Nephron (organoid): ENCODE data around the gene MRPL22.
"Not testable (repeated sequence)": the region's sequence is repeated elsewhere in the genome, so short reads cannot be mapped to it uniquely, and the experiment has no call there.

Source experiments
- H3K27ac Mint-ChIP-seq, 3 experiments: 2 replicates each; pipeline ENCODE4 v1.8.0; 2020; ENCODE audit warnings: mixed read lengths in 3 of 3, mild to moderate bottlenecking in 2 of 3, moderate library complexity in 1 of 3
- H3K27me3 Mint-ChIP-seq: 2 replicates; pipeline ENCODE4 v1.8.0; 2021; ENCODE audit warnings: low read depth, mild to moderate bottlenecking, moderate library complexity, mixed read lengths
- H3K36me3 Mint-ChIP-seq: 2 replicates; pipeline ENCODE4 v1.8.0; 2020; ENCODE audit warnings: low read depth, mixed read lengths
- H3K4me1 Mint-ChIP-seq: 2 replicates; pipeline ENCODE4 v1.8.0; 2020; ENCODE audit warnings: mixed read lengths
- H3K4me3 Mint-ChIP-seq, 3 experiments: 2 replicates each; pipeline ENCODE4 v1.8.0; 2020; ENCODE audit warnings: mild to moderate bottlenecking in 3 of 3, mixed read lengths in 3 of 3, moderate library complexity in 2 of 3
- H3K9me3 Mint-ChIP-seq: 2 replicates; pipeline ENCODE4 v1.8.0; 2020; ENCODE audit warnings: mixed read lengths
- TF ChIP-seq, protein P1 (sequence below), 3 experiments: fragments of 200-600 bp; sonication (generic); IDR thresholded peaks; one replicate each; pipeline ENCODE4 v1.5.0; 2021; ENCODE audit warnings: antibody characterized with exemption in 3 of 3; ENCODE audit not compliant: unreplicated experiment in 3 of 3

Gene MRPL22

DNA sequence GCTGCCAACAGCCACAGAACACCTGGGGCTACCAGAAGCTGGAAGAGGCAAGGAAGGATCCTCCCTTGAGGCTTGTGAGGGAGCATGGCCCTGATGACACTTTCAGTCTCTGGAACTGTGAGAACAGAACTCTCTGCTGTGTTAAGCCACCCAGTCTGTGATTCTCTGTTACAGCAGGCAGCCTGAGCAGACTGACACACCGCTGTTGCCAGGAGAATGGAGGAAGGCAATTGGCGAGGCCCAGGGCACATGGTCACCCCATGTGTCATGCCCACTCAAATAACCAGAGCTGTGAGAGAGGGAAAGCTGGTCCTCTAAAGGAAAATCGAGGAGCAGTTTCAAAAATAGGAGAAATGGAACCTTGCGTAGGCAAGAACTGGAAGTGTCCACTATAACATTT, 60.6 kb downstream of the MRPL22 start:
- TF ChIP-seq, protein P1, sequence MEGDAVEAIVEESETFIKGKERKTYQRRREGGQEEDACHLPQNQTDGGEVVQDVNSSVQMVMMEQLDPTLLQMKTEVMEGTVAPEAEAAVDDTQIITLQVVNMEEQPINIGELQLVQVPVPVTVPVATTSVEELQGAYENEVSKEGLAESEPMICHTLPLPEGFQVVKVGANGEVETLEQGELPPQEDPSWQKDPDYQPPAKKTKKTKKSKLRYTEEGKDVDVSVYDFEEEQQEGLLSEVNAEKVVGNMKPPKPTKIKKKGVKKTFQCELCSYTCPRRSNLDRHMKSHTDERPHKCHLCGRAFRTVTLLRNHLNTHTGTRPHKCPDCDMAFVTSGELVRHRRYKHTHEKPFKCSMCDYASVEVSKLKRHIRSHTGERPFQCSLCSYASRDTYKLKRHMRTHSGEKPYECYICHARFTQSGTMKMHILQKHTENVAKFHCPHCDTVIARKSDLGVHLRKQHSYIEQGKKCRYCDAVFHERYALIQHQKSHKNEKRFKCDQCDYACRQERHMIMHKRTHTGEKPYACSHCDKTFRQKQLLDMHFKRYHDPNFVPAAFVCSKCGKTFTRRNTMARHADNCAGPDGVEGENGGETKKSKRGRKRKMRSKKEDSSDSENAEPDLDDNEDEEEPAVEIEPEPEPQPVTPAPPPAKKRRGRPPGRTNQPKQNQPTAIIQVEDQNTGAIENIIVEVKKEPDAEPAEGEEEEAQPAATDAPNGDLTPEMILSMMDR (IDR thresholded peaks at IDR 0.05; ENCODE audit: unreplicated experiment in 3 of 3) = no peak
- Mint-ChIP-seq H3K36me3 (no peaks in the 10 kb centered on the region), H3K4me3 (no peak overlapping the region), H3K27ac (no peak overlapping the region), H3K27me3 (peaks cover 36% of the 10 kb centered on the region), H3K4me1 (no peaks in the 10 kb centered on the region), H3K9me3 (peaks cover 6% of the 10 kb centered on the region)

DNA sequence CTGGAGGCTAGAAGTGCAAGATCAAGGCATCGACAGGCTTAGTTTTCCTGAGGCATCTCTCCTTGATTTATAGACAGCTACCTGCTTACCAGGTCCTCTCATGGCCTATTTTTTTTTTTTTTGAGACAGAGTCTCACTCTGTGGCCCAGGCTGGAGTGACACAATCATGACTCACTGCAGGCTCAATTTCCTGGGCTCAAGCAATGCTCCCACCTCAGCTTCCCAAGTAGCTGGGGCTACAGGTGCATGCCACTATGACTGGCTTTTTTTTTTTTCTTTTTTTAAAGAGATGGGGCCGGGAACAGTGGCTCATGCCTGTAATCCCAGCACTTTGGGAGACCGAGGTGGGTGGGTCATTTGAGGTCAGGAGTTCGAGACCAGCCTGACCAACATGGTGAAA, 61.8 kb downstream of the MRPL22 start:
- H3K27ac Mint-ChIP-seq, H3K36me3 Mint-ChIP-seq, H3K9me3 Mint-ChIP-seq, H3K4me3 Mint-ChIP-seq, H3K4me1 Mint-ChIP-seq: not testable (repeated sequence)
- H3K27me3 Mint-ChIP-seq = peaks cover 36% of the 10 kb centered on the region

DNA sequence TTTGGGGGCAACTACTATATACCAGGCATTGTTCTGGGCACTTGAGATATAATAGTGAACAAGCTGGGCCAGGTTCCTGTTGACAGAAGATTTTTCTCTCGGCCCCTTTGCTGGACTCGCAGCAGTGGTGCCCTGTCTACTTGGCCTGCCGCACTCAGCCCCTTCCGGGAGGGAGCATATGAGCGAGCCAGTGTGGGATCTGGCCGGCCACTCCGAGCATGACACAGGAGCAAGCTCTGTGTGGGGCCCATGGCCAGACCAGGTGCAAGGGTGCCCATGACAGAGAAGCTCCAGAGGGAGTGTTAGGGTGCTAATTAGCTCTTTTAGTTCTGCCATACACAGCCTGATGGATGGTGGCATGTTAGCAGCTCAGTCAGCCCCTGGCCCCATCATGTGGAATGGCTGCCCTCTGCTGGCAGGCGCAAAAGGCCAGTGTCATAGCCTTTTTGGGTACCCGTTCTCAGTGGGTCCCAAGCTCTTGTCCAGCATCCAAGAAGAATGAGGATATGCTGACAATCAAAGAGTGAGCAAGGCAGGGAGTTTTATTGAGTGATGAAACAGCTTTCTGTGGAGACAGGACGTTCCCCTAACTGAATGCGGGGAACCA, 63.4 kb downstream of the MRPL22 start:
- no peaks in the 10 kb centered on the region for H3K36me3 Mint-ChIP-seq
- H3K4me3 Mint-ChIP-seq = no peak overlapping the region
- H3K27ac Mint-ChIP-seq = no peak overlapping the region
- H3K4me1 Mint-ChIP-seq = no peaks in the 10 kb centered on the region
- peaks cover 4% of the 10 kb centered on the region for H3K9me3 Mint-ChIP-seq
- peaks cover 27% of the 10 kb centered on the region for H3K27me3 Mint-ChIP-seq
- TF ChIP-seq, protein P1 (IDR thresholded peaks at IDR 0.05; ENCODE audit: unreplicated experiment in 3 of 3) = no peak

DNA sequence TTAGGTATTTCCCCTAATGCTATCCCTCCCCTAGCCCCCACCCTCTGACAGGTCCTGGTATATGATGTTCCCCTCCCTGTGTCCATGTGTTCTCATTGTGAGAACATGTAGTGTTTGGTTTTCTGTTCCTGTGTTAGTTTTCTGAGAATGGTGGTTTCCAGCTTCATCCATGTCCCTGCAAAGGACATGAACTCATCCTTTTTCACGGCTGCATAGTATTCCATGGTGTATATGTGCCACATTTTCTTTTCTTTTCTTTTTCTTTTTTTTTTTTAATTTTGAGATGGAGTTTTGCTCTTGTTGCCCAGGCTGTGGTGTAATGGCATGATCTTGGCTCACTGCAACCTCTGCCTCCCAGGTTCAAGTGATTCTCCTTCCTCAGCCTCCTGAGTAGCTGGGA, 65.4 kb downstream of the MRPL22 start:
- not testable (repeated sequence) for H3K4me1 Mint-ChIP-seq, H3K9me3 Mint-ChIP-seq, H3K27ac Mint-ChIP-seq, H3K36me3 Mint-ChIP-seq, H3K4me3 Mint-ChIP-seq
- H3K27me3 Mint-ChIP-seq = peaks cover 16% of the 10 kb centered on the region

DNA sequence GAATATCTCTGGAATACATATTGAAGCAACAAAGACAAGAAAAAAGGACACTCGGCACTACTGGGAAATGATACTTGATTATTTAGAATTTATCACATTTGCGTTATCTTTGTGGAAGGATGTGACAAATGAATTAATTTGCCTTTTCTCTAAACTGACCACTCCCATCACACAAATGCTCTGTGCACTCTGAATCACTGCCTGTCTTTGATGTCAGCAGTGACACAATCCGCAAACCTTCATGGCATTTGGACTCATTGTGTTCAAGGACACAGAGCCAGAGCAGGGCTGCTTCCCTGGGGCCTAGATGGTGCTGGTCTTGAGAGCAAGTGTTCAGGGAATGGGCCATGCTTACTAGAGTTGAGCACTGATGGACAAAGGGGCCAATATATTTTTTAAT, 67.8 kb downstream of the MRPL22 start:
- no peak overlapping the region for H3K4me3 Mint-ChIP-seq
- no peaks in the 10 kb centered on the region for H3K36me3 Mint-ChIP-seq

DNA sequence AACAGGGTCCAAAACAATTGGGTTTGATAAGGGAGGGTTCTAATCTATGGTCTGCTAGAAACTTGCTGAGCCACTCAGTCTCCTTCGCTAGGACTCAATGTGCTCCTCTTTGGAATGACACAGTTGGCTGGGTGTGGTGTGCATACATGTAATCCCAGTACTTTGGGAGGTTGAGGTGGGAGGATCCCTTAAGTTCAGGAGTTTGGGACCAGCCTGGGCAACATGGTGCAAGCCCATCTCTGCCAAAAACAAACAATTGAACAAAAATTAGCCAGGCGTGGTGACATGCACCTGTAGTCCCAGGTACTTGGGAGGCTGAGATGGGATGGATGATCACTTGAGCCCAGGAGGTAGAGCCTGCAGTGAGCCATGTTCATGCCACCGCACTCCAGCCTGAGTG, 70.0 kb downstream of the MRPL22 start:
- TF ChIP-seq, protein P1 (IDR thresholded peaks at IDR 0.05; ENCODE audit: unreplicated experiment in 3 of 3) = no peak
- H3K27me3 Mint-ChIP-seq = no peaks in the 10 kb centered on the region
- no peaks in the 10 kb centered on the region for H3K4me1 Mint-ChIP-seq
- no peak overlapping the region for H3K4me3 Mint-ChIP-seq
- H3K36me3 Mint-ChIP-seq = no peaks in the 10 kb centered on the region
- H3K9me3 Mint-ChIP-seq = peaks cover 10% of the 10 kb centered on the region
- H3K27ac Mint-ChIP-seq = no peak overlapping the region

More for the DNA sequence above, 67.8 kb downstream of the MRPL22 start:
- peaks cover 12% of the 10 kb centered on the region for H3K27me3 Mint-ChIP-seq
- no peaks in the 10 kb centered on the region for H3K9me3 Mint-ChIP-seq
- H3K27ac Mint-ChIP-seq = no peak overlapping the region
- TF ChIP-seq, protein P1 (IDR thresholded peaks at IDR 0.05; ENCODE audit: unreplicated experiment in 3 of 3) = no peak
- H3K4me1 Mint-ChIP-seq = no peaks in the 10 kb centered on the region

DNA sequence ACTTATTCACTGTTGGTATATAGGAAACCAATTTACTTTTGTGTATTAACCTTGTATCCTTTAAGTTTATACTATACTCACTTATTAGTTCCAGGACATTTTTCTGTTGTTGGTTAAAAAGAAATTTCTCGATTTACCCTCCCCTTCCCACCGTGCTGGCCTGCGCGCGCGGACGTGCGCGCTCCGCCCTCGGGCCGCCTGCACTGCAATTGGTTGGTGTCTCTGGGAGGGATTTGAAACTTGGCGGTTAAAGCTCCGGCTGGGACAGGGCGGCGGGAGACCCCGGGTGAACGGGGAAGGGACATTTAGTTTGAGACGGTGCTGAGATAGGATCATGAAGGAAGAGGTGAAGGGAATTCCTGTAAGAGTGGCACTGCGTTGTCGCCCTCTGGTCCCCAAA, 72.7 kb downstream of the MRPL22 start, which contains the start of gene KIF4B:
Gene KIF4B (plus strand): TSS at position 230 of the 400 bp plus-strand sequence. CDS start 105 bp downstream, at position 335.
- Mint-ChIP-seq H3K36me3 (no peaks in the 10 kb centered on the region), H3K27ac (no peak within 1 kb of the TSS), H3K9me3 (peaks cover 10% of the 10 kb centered on the region), H3K27me3 (peaks cover 9% of the 10 kb centered on the region), H3K4me1 (no peaks in the 10 kb centered on the region), H3K4me3 (no peak within 1 kb of the TSS)
- TF ChIP-seq, protein P1 (IDR thresholded peaks at IDR 0.05; ENCODE audit: unreplicated experiment in 3 of 3) = no peak
